GM18508 (cell line): ENCODE measurements around the gene DUSP15.
"Not testable (repeated sequence)": the region's sequence is repeated elsewhere in the genome, so short reads cannot be mapped to it uniquely, and the experiment has no call there.

Experiments used
- ATAC-seq: cut with Tn5 transposase; IDR thresholded peaks from one replicate; pipeline ENCODE4 v1.9.1; 2021; ENCODE audit warnings: moderate number of reproducible peaks; ENCODE audit not compliant: insufficient read depth, unreplicated experiment

Gene DUSP15

GRCh38 chr20:31826074-31826473, 44.3 kb downstream of the DUSP15 start:
- ATAC-seq = no peak

- no peak for ATAC-seq
Measured at GRCh38 chr20:31824554-31825313, 45.6 kb downstream of the DUSP15 start.

- no peak for ATAC-seq
Measured at GRCh38 chr20:31824125-31824485, 46.2 kb downstream of the DUSP15 start.

- ATAC-seq = no peak
Measured at GRCh38 chr20:31823360-31824124, 46.8 kb downstream of the DUSP15 start.

- ATAC-seq = no peak
Measured at GRCh38 chr20:31822421-31823330, 47.7 kb downstream of the DUSP15 start.

GRCh38 chr20:31821427-31821826, 48.9 kb downstream of the DUSP15 start:
- ATAC-seq = no peak

- no peak for ATAC-seq
Measured at GRCh38 chr20:31820228-31820627, 50.1 kb downstream of the DUSP15 start.

- no peak for ATAC-seq
Measured at GRCh38 chr20:31819083-31819784, 51.1 kb downstream of the DUSP15 start, which contains the start of gene MYLK2. Gene MYLK2, plus strand, starts transcription at chr20:31819356. Its CDS starts 225 bp downstream, at chr20:31819581.

GRCh38 chr20:31818376-31818908, 51.9 kb downstream of the DUSP15 start:
- ATAC-seq = no peak

GRCh38 chr20:31817461-31817860, 52.9 kb downstream of the DUSP15 start:
- no peak for ATAC-seq

GRCh38 chr20:31816221-31816620, 54.1 kb downstream of the DUSP15 start:
- ATAC-seq = no peak

GRCh38 chr20:31815408-31816188, 54.7 kb downstream of the DUSP15 start:
- no peak for ATAC-seq

- ATAC-seq = not testable (repeated sequence)
Measured at GRCh38 chr20:31814142-31814541, 56.2 kb downstream of the DUSP15 start.

GRCh38 chr20:31813611-31814010, 56.7 kb downstream of the DUSP15 start:
- ATAC-seq = no peak

- ATAC-seq = no peak
Measured at GRCh38 chr20:31811796-31812728, 58.3 kb downstream of the DUSP15 start.

GRCh38 chr20:31811198-31811597, 59.1 kb downstream of the DUSP15 start:
- ATAC-seq = no peak
